Iris pigment epithelial cell (primary cell): Measurements from ENCODE around the gene PANX3.
"Not testable (repeated sequence)": the region's sequence is repeated elsewhere in the genome, so short reads cannot be mapped to it uniquely, and the experiment has no call there.

Experiments used
- DNase-seq: peaks from one replicate; pipeline ENCODE4 v3.0.0-alpha.2; 2011; ENCODE audit warnings: low read depth

The PANX3 gene, protein sequence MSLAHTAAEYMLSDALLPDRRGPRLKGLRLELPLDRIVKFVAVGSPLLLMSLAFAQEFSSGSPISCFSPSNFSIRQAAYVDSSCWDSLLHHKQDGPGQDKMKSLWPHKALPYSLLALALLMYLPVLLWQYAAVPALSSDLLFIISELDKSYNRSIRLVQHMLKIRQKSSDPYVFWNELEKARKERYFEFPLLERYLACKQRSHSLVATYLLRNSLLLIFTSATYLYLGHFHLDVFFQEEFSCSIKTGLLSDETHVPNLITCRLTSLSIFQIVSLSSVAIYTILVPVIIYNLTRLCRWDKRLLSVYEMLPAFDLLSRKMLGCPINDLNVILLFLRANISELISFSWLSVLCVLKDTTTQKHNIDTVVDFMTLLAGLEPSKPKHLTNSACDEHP

DNA sequence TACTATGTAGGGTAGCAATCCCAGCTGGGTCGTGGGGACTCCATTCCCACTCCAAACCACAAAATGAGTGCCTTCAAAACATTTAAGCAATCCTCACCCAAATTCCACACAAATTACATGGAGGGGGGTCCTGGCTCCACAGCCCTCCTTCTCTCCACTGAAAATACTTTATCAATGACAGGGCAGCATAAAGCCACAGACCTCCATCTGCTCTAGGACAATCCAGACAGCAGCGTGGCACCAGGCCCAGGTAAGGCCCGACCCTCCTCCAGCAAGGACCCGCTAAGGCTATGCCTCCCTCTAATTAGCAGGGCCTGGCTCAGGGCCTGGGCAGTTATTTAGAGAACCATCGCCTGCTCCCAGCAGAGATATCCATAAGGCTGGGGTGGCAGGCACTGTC is at the start of gene PANX3:
TSS of gene PANX3 (plus strand) at position 365 of the 400 bp plus-strand sequence. CDS start 129 bp downstream, outside the sequence.
- DNase-seq = no peak

DNA sequence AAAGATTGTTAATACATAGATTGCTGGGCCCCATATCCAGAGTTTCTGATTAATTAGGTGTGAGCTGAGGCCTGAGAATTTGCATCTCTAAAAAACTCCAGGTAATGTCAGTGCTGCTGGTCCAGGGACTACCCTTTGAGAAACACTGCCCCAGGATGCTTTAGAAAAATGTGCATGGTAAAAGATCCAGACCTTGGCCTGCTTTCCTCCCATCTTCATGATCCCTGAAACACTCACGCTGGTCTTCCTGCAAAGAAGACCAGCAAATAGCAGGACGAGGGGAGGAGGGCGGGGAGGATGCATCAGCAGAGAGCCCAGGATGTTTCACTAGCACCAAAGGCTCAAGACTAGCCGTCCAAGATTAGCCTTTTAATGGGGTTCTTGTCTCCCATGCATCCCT is 41.5 kb upstream of the PANX3 start, which contains the start of gene OR8A1:
TSS of gene OR8A1 (plus strand) at position 301 of the 400 bp plus-strand sequence. CDS start 123 bp downstream, outside the sequence.
- no peak for DNase-seq

DNA sequence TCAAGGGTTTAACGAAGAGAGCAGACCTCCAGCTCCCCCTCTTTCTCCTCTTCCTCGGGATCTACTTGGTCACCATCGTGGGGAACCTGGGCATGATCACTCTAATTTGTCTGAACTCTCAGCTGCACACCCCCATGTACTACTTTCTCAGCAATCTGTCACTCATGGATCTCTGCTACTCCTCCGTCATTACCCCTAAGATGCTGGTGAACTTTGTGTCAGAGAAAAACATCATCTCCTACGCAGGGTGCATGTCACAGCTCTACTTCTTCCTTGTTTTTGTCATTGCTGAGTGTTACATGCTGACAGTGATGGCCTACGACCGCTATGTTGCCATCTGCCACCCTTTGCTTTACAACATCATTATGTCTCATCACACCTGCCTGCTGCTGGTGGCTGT is 41.1 kb upstream of the PANX3 start:
- no peak for DNase-seq

DNA sequence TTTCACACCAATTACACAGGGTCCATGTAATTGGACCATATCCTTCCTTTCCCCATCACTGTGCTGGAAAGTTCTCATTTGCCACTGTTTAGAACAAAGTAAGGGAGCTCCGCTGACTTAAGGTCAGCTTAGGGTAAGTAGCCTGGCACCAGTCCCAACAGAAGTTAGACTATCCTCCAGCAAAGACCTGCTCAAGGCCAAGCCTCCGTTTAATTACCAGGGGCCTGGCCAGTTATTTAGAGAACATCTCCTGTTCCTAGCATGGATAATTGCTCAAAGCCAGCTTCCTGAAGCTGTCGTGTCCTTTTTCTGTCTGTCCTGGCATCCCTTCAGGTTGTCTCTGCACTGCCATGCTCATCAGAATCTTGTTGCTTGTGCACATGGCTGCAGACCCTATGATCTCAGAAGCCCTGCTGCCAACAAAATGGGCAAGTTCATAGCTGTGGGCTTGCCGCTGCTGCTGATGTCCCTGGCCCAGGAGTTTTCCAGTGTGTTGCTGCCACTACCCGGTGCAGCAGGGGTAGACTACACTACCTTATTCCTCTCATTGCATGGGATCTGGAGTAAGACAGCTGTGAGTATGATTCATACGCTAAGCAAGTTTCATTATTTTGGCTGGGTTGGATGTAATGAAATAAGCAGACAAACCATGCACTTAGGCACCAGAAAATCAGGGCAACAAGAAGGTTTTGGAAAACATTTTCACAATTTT is 33.4 kb upstream of the PANX3 start:
- DNase-seq = no peak

DNA sequence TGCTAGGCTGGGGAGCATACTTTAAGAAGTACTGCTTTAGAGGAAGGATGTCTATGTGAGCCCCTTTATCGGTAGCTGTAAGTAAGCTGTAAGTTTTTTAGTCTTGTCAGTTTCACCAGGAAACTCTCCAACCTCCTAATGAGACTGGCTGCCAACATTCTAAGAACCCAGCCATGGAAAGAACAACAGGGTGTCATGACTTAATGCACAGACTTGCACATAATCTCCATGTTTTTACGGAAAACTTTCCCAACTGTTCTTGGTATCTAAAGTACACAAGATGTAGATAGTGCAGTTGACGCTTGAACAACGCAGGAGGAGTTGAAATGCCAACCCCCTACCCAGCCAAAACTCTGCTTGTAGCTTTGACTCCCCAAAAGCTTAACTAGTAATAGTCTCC is 32.5 kb upstream of the PANX3 start:
- DNase-seq = no peak

DNA sequence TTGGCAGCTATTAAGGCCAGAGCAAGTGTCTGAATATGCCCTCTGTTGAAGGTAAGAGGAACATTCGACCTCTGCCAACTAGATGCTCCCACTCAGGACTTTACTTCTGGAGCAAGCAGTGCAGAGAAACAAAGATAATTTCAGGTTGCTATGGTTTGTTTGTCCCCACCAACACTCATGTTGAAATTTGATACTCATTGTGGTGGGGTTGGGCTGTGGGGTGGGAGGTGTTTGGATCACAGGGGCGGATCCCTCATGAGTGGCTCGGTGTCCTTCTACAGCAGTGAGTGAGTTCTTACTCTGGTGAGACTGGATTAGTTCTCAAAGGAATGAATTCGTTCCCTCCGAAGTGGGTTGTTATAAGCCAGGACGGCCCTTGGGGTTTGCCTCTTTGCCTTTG is 29.4 kb upstream of the PANX3 start:
- DNase-seq = no peak

DNA sequence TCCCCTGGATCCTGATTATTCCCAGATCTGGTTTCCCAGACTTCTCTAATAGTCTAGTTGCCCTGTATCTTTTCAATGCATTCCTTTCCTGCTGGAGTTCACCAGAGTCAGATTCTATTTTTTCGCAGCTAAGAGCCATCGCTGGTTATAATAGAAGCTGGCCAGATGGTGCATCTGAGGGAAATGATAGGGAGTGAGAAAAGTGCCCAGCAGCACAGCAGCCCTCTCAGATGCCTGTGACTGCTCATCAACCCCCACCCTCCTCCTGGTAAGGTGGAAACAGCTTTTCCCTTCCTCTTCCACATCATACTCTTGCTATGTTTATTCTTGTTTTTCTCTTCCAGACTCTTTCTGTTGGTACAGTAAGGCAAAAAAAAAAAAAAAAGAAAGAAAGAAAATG is 28.7 kb upstream of the PANX3 start:
- DNase-seq = no peak

DNA sequence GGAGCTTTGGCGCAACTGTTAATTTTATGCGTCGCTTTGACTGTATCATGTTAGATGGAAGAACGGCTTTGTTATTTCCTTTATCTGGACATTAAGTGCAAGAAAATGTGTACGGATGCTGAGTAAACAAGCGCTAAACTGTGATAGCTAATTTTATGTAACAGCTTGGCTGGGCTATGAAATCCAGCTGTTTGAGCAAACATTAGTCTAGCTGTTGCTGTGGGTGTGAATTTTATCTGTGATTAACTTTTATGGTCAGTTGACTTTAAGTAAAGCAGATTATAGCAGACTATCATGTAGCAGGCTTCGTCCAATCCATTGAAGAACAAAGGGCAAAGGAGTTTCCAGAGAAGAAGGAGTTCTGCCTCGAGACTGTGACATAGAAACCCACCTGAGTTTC is 27.4 kb upstream of the PANX3 start:
- DNase-seq = no peak

DNA sequence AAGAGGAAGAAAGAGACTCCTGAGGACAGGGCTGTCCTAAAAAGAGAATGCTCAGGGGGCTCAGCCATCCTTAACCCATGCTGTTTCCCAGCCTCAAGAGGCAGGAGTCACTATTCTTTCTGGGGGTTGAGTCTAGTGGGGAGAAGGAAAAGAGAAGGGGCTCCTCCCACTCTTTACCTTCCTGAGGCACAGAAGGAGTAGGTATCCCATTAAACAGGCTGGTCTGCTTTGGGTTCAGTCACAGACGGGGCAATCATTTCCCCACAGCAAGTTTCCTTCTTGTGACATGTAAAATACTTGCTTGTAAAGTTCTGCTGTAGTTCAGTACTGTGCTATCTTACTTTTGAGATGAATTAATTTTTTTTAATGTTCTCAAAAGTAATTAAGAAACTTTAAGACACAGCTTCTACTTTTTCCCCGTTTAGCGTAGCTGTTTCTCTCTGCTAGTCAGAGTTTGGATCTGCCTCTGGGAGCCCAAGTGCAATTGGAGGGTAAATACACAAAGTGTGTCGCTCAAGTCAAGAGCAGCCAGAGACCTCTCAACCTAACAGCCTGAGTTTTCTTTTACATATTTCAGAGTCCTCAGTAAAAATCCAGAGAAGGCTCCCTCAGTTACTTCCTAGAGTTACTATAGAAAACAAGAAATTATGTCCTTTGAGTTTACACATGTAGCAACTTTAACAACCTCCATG is 26.4 kb upstream of the PANX3 start:
- DNase-seq = no peak

DNA sequence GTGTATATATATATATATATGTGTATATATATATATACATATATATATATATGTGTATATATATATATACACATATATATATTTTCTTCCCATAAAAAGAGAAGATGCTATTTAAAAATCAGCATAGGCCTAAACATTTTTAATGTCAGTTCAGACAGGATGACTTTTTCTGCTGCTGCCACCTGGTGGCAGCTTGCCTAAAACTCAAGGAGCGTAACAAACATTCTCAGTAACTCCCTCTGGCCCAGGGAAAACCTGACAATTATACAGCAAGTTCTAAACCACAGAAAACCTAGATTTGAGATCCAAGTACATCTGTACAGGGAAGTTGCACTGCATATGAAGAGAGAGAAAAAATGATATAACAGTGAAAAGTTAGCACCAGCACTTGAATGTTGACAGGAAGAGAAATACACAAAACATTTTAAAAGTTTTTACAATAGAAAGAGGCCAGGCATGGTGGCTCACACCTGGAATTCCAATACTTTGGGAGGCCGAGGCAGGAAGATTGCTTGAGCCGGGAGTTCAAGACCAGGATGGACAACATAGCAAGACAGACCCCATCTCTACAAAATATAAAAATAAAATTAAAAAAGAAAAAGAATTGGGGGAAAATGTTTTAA is 24.9 kb upstream of the PANX3 start:
- DNase-seq = peak; percentile 67

DNA sequence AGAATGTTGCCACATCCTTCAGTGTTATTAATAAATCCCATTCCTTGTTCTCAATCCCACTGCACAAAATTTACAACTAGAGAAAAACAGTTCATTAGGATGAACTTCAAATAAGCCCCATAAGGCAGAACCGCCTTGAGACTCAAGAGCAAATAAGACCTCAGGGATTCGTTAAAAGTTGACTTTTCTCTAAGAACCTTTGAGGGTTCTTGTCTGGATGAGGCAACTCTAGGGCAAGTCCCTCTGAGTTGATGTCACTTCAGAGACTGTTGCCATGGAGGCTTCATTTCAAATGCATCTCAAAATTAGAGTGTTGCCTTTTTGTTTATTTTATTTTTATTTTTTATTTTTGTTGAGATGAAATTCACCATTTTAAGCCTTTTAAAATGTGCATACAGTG is 19.8 kb upstream of the PANX3 start:
- DNase-seq = no peak

DNA sequence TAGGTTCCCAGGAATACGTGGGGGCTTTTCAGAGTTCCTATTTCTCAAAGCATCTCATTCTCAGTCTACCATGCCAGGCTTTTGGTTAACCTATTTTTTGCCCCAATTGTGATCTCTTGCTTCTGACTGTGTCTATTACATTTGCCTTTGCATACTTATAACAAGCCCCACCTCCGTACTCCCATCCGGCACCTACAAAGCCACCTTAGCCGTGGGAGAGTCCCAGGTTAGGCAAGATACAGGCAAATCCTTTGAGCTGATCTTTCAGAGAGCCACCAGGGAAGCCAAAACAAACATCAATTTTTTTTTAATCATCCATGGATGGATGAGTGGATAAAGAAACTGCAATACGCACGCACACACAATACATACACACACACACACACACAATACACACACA is 18.6 kb upstream of the PANX3 start:
- no peak for DNase-seq

DNA sequence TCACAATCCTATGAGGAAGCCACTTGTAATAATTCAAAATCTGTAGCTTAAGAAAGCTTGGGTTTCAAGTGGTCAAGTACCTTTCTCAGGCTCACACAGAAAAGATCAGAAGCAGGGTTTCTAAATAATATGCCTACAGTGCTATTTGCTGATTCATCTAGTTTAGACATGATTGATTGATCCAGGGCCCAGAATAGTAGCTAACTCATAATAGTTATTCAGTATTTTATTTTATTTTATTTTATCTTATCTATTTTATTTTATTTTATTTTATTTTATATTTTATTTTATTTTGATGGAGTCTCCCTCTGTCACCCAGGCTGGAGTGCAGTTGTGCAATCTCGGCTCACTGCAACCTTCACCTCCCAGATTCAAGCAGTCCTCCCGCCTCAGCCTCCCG is 15.9 kb upstream of the PANX3 start:
- no peak for DNase-seq

DNA sequence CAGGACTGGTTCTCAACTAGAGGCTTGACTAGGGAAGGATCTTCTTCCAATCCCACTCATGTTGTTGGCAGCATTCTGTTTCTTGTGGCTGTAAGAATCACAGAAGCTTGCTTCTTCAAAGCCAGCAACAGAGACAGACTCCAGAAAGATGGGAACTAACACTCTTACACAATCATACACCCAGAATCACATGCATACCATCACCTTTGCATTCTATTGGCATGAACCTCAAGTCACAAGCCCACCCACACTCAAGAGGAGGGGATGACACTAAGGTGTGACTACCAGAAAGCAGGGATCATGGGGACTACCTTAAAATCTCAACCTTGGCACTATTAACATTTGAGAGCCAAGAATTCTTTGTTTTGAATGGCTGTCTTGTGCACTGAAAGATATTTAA is 13.6 kb upstream of the PANX3 start:
- DNase-seq = no peak

DNA sequence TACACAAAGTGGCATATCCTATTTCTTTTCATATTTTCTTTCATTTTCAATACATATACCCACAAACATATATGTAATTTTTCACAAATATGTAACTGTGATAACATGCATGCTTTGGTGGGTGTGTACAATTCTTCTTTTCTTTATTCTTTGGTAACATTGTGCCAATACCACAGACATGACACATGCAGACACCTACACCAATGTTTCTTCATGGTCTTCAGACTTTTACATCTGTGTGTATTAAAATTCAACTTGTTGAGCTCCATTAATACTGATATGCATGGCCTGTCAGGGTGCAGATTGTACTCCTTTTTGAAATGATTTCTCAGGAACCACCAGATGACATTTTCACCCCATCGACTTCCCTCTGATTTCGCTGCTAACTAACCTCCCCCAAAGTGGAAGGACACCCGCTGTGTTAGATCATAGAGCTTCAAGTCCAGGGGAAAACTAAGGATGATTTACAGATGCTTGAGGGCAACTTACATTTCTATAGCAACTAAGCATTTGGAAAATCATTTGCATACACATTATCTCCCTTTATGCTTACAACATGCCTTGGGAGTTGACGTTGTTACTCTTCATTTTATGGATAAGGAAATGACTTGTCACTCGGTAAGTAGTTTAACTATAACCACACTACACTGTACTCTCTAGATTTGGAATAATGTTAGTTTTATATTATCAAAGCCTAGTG is 10.5 kb upstream of the PANX3 start:
- no peak for DNase-seq

DNA sequence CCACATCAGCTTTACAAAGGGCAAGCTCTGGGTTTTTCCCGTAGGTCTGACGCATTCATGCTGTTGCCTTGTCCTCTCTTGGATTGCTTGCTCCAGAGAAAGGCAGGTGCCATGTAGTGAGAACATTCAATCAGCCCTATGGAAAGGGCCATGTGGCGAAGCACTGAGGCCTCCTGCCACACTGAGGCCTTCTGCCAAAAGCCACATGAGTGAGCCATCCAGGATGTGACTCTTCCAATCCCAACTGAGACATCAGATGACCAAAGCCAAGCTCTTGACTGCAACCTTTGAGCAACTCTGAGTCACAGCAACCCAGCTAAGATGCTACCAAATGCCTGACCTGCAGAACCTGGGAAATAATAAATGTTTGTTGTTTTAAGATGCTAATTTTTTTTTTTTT is 9.0 kb upstream of the PANX3 start:
- no peak for DNase-seq

DNA sequence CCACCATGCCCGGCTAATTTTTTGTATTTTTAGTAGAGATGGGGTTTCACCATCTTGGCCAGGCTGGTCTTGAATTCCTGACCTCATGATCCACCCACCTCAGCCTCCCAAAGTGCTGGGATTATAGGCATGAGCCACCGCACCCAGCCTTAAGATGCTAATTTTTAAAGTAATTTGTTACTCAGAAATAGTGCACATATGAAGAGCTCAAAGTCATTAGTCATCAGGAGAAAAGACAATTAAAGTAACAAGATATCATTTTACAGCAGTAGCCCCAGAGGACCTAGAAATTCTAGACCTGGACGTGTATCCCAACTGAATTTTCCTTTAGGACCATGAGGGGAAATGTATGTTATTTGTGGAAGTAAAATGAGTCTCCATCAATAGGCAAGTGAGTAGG is 8.5 kb upstream of the PANX3 start:
- not testable (repeated sequence) for DNase-seq

DNA sequence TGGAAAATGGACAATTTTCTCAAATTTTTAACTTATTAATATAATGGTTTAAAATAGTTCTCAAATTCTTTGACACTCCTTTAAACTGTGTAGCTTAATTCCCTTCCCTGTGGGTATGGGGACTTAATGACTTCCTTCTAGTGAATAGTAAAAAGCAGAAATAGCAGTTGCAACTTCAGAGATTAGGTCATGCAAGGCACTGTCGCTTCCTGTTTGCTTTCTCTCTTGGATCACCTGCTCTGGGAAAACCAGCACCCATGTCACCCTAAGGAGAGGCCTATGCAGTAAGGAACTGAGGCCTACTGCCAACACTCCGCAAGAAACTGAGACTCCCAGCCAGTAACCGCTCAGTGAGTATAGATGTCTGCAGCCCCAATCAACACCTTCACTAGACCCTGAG is 5.5 kb upstream of the PANX3 start:
- DNase-seq = no peak

DNA sequence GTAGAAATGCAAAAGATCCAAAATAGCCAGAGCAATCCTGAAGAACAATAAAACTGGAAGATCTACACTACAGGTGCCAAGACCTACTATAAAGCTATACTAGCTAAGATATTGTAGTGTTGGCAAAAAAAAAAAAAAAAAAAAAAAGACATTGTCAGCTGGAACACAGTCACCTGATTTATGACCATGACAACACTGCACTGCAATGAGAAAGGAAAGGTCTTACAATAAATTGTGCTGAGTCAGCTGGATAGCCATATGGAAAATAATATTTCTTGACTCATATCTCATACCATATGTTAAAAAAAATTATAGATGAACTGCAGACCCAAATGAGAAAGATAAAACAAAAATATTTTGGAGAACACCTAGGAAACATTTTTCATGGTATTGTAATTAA is 3.1 kb upstream of the PANX3 start:
- DNase-seq = no peak

DNA sequence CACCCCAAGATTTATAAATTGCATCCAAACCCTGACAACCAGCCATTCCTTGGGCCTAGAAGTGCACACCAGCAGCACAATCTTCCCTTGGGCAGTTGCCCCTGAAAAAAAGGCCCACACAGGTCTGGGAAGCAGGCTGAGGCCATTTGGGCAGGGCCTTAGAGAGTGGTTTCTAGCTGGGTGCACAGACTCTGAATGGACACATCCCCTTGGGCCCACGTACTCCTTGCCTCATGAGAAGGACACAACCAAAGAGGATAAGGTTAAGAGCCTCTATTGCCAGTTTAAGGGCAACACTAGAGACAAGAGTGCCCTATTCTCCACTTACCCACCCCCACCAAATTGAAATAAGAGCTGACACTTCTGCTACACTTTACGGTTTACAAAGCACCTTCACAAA is 933 bp upstream of the PANX3 start:
- no peak for DNase-seq

DNA sequence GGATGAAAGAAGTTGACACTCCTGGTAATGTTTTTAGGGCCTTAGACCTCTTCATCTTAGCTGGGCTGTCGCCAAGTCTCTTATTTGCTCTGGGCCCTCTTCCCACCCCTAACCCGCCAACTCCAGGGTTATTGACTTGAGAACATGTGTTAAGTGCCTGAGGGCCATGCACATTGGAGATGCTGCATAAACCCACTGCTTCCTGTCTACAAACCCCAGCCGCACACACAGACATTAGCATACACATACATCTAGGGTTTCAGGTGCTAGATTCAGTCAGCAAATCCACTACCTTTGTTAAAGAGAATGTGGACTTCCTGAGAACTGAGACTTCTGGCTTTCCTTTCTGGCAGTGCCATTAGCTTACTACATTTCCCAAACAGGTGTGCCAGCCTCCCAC is 817 bp downstream of the PANX3 start:
- no peak for DNase-seq
